HG03575 (cell line): Measurements from ENCODE around the gene OR3A3.
"Not testable (repeated sequence)": the region's sequence is repeated elsewhere in the genome, so short reads cannot be mapped to it uniquely, and the experiment has no call there.

Experiments used
- ATAC-seq: cut with Tn5 transposase; IDR thresholded peaks from one replicate; pipeline ENCODE4 v1.9.1; 2021; ENCODE audit not compliant: unreplicated experiment, insufficient number of reproducible peaks, low FRiP score; ENCODE audit errors: extremely low read depth

The OR3A3 gene

DNA sequence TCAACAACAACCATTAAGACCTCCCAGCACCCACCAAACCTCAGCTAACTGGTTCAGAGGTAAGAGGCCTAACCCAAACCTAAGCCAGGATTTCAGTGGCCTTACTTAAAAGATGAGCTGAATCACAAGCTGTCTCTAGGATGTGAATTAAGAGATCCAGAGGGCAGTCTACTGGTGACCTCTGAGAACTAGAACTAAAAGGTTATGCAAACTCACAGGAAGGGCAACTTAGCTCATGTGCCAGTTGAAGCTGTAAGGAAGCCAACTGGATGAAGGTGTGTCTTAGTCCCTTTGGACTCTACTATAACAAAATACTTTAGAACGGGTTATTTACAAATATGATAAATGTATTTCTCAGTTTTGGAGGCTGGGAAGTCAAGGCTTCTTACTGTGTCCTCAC is 55.2 kb downstream of the OR3A3 start:
- ATAC-seq, result not testable (repeated sequence)

DNA sequence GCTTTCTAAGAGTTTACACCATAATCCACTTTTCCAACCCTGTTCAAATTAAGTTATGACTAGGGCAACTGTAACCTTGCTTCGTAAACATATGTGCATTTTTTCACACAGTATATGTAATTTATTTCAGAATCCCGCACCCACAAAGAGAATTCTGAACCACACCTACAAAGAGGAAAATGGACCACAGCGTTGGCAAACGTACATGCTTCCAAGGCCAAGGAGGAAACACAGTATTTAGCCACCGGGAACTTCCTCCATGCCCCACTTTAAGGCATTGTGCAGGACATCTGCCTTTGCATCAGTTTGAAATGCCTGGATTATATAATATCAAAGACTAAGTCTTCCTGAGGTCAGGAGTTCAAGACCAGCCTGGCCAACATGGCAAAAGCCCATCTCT is 58.4 kb downstream of the OR3A3 start:
- ATAC-seq, result no peak

DNA sequence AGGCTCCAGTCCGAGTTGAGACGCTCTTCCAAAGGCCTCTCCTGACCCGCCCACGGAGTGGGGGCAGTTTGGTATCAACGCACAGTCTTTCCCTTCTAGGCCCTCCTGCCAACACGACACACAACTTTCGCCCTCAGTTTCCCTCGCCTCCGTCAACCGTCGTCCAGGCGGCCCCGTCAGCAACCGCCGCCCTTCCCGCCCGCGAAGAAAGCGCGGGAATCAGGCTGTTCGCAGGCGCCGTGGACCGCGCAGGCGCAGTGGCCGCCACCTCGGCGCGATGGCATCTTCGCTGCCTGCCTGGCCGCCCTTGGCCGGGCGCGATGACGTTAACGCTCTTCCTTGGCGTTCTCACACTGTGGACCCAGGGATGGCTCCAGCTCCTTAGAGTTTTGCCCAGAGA is 60.4 kb downstream of the OR3A3 start, which contains the start of gene SPATA22:
SPATA22 (minus strand) TSS at position 221 of the 400 bp plus-strand sequence. CDS start 2,494 bp downstream, outside the sequence.
- no peak for ATAC-seq

DNA sequence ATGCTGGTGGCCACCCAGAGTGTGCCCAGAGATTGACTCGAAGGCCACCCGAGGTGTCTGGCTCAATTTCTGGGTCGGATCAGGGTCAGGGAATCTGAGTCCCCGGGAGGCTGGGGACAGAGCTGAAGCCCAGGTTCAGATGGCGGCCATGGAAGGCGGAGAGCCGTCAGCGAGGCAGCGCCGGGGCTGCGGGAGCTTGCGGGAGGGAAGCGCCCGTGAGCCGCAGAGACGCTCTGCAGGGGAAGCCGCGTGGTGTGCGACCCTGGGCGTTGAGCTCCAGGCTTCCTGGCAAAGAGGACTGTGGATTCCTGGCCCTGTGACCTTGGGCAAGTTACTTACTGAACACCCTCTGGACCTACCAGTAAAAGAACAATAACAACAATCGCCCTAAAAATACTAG is 61.0 kb downstream of the OR3A3 start:
- ATAC-seq, result no peak
